RPMI8226 (cell line): Measurements from ENCODE around the gene PAWR.
"Not testable (repeated sequence)": the region's sequence is repeated elsewhere in the genome, so short reads cannot be mapped to it uniquely, and the experiment has no call there.

Experiments used
- DNase-seq: peaks from one replicate; pipeline ENCODE4 v3.0.0-alpha.2; 2015

Gene PAWR

GRCh38 chr12:79645235-79645630 is 45.5 kb downstream of the PAWR start:
- DNase-seq, result no peak

- DNase-seq, result no peak
Measured at GRCh38 chr12:79644274-79645234, 46.2 kb downstream of the PAWR start.

- no peak for DNase-seq
Measured at GRCh38 chr12:79643821-79644220, 46.9 kb downstream of the PAWR start.

GRCh38 chr12:79638490-79638889 is 52.3 kb downstream of the PAWR start:
- no peak for DNase-seq

- DNase-seq, result no peak
Measured at GRCh38 chr12:79637093-79637492, 53.7 kb downstream of the PAWR start.

GRCh38 chr12:79635676-79636075 is 55.1 kb downstream of the PAWR start:
- no peak for DNase-seq

GRCh38 chr12:79634957-79635471 is 55.8 kb downstream of the PAWR start:
- DNase-seq, result no peak

- no peak for DNase-seq
Measured at GRCh38 chr12:79629561-79629960, 61.2 kb downstream of the PAWR start.

GRCh38 chr12:79626735-79627134 is 64.0 kb downstream of the PAWR start:
- DNase-seq, result not testable (repeated sequence)

GRCh38 chr12:79624378-79624777 is 66.4 kb downstream of the PAWR start:
- DNase-seq, result no peak

GRCh38 chr12:79619872-79620562 is 70.7 kb downstream of the PAWR start:
- no peak for DNase-seq

- DNase-seq, result no peak
Measured at GRCh38 chr12:79618848-79619404, 71.8 kb downstream of the PAWR start.

GRCh38 chr12:79617696-79618095 is 73.1 kb downstream of the PAWR start:
- no peak for DNase-seq

- no peak for DNase-seq
Measured at GRCh38 chr12:79615596-79616560, 74.9 kb downstream of the PAWR start.

- no peak for DNase-seq
Measured at GRCh38 chr12:79614730-79615129, 76.0 kb downstream of the PAWR start.

GRCh38 chr12:79601908-79602307 is 88.9 kb downstream of the PAWR start:
- DNase-seq, result no peak

GRCh38 chr12:79597910-79598309 is 92.9 kb downstream of the PAWR start:
- no peak for DNase-seq

GRCh38 chr12:79596719-79597350 is 93.9 kb downstream of the PAWR start:
- DNase-seq, result no peak

- DNase-seq, result no peak
Measured at GRCh38 chr12:79595273-79595672, 95.5 kb downstream of the PAWR start.

- no peak for DNase-seq
Measured at GRCh38 chr12:79592865-79593264, 97.9 kb downstream of the PAWR start.

- no peak for DNase-seq
Measured at GRCh38 chr12:79591988-79592387, 98.8 kb downstream of the PAWR start.

GRCh38 chr12:79590751-79591150 is 100.0 kb downstream of the PAWR start:
- no peak for DNase-seq
